WTC11 (cell line): Measurements from ENCODE around the gene NHSL2. TPM values are rescaled to one million over a fixed set of nuclear protein-coding genes. Genes with fewer than 3 reads are reported as not detected.
A peak's percentile ranks its signal among the peaks of the same experiment; 100 is the strongest.

Experiments
- ATAC-seq: fragments of 200-7000 bp; cut with Tn5 transposase; 2 replicates; pipeline ENCODE4 v1.10.0; 2021; ENCODE audit warnings: mild to moderate bottlenecking, moderate library complexity
- CTCF ChIA-PET: fragments of 300-600 bp; sonication (Branson Sonifier 250); formaldehyde crosslinking; loops from one replicate; lab custom pipeline; 2021; ENCODE audit warnings: antibody characterized with exemption; lab: Charles Lee
- POLR2A ChIA-PET: fragments of 350-600 bp; sonication (Branson Sonifier 250); formaldehyde crosslinking; loops from one replicate; lab custom pipeline; 2021; ENCODE audit warnings: antibody characterized with exemption; lab: Charles Lee
- DNase-seq: peaks from one replicate; pipeline ENCODE4 v3.0.0; 2021; ENCODE audit warnings: low spot score
- H3K27ac Mint-ChIP-seq: 2 replicates; pipeline ENCODE4 v1.8.0; 2021; ENCODE audit warnings: mixed read lengths
- H3K27me3 Mint-ChIP-seq: 2 replicates; pipeline ENCODE4 v1.8.0; 2021; ENCODE audit warnings: low read depth, mild to moderate bottlenecking, moderate library complexity, mixed read lengths
- H3K36me3 Mint-ChIP-seq: 2 replicates; pipeline ENCODE4 v1.8.0; 2021; ENCODE audit warnings: mixed read lengths
- H3K4me1 Mint-ChIP-seq: 2 replicates; pipeline ENCODE4 v1.8.0; 2022; ENCODE audit warnings: mixed read lengths
- H3K4me3 Mint-ChIP-seq: 2 replicates; pipeline ENCODE4 v1.8.0; 2021; ENCODE audit warnings: mild to moderate bottlenecking, moderate library complexity, mixed read lengths
- H3K9me3 Mint-ChIP-seq: 2 replicates; pipeline ENCODE4 v1.8.0; 2021; ENCODE audit warnings: mixed read lengths
- AR ChIP-seq: fragments of 250-450 bp; sonication (Bioruptor Pico); IDR thresholded peaks from 2 replicates; pipeline ENCODE4 v1.9.0; 2021; ENCODE audit warnings: mild to moderate bottlenecking
- CBFB ChIP-seq: sonication (generic); formaldehyde crosslinking; IDR thresholded peaks from 2 replicates; pipeline ENCODE4 v1.8.1; 2022; ENCODE audit warnings: mild to moderate bottlenecking, low read depth, missing genetic modification reagents
- E2F4 ChIP-seq: sonication (generic); formaldehyde crosslinking; IDR thresholded peaks from 2 replicates; pipeline ENCODE4 v1.8.1; 2022; ENCODE audit warnings: low read depth, mild to moderate bottlenecking, moderate library complexity, missing genetic modification reagents, borderline replicate concordance
- ETV6 ChIP-seq: sonication (generic); formaldehyde crosslinking; IDR thresholded peaks from 2 replicates; pipeline ENCODE4 v1.8.1; 2022; ENCODE audit warnings: mild to moderate bottlenecking, missing genetic modification reagents
- HMGXB4 ChIP-seq: sonication (generic); formaldehyde crosslinking; IDR thresholded peaks from 2 replicates; pipeline ENCODE4 v1.8.1; 2023; ENCODE audit warnings: mild to moderate bottlenecking, moderate library complexity, missing genetic modification reagents
- IRF1 ChIP-seq: sonication (generic); formaldehyde crosslinking; IDR thresholded peaks from 2 replicates; pipeline ENCODE4 v1.8.0; 2023; ENCODE audit warnings: missing genetic modification reagents
- IRF2 ChIP-seq: sonication (generic); formaldehyde crosslinking; IDR thresholded peaks from 2 replicates; pipeline ENCODE4 v1.8.0; 2022; ENCODE audit warnings: low read depth, missing genetic modification reagents, borderline replicate concordance
- NFATC4 ChIP-seq: fragments of 250-450 bp; sonication (Bioruptor Pico); IDR thresholded peaks from 2 replicates; pipeline ENCODE4 v1.9.0; 2021; ENCODE audit warnings: mild to moderate bottlenecking
- RORB ChIP-seq: fragments of 250-450 bp; sonication (Bioruptor Pico); IDR thresholded peaks from 2 replicates; pipeline ENCODE4 v1.9.0; 2021; ENCODE audit warnings: mild to moderate bottlenecking
- SMAD4 ChIP-seq: sonication (generic); formaldehyde crosslinking; IDR thresholded peaks from 2 replicates; pipeline ENCODE4 v1.8.0; 2022; ENCODE audit warnings: mild to moderate bottlenecking, missing genetic modification reagents
- SOX15 ChIP-seq: fragments of 250-450 bp; sonication (Bioruptor Pico); IDR thresholded peaks from 2 replicates; pipeline ENCODE4 v1.9.0; 2021; ENCODE audit warnings: mild to moderate bottlenecking
- TEAD1 ChIP-seq: sonication (generic); formaldehyde crosslinking; IDR thresholded peaks from 2 replicates; pipeline ENCODE4 v1.8.0; 2022; ENCODE audit warnings: mild to moderate bottlenecking, missing genetic modification reagents
- ZBTB21 ChIP-seq: sonication (generic); formaldehyde crosslinking; IDR thresholded peaks from 2 replicates; pipeline ENCODE4 v1.8.1; 2023; ENCODE audit warnings: mild to moderate bottlenecking, missing genetic modification reagents, borderline replicate concordance
- ZMAT4 ChIP-seq: fragments of 250-450 bp; sonication (Bioruptor Pico); IDR thresholded peaks from 2 replicates; pipeline ENCODE4 v1.9.0; 2021; ENCODE audit warnings: mild to moderate bottlenecking
- ZNF121 ChIP-seq: sonication (generic); formaldehyde crosslinking; IDR thresholded peaks from 2 replicates; pipeline ENCODE4 v1.8.0; 2023; ENCODE audit warnings: missing genetic modification reagents
- ZNF416 ChIP-seq: fragments of 250-450 bp; sonication (Bioruptor Pico); IDR thresholded peaks from 2 replicates; pipeline ENCODE4 v1.9.0; 2021; ENCODE audit warnings: mild to moderate bottlenecking, inconsistent platforms
- ZNF425 ChIP-seq: fragments of 250-450 bp; sonication (Bioruptor Pico); conservative IDR thresholded peaks from 2 replicates; pipeline ENCODE4 v1.9.0; 2021; ENCODE audit warnings: mild to moderate bottlenecking
- ZSCAN18 ChIP-seq: fragments of 250-450 bp; sonication (Bioruptor Pico); IDR thresholded peaks from 2 replicates; pipeline ENCODE4 v2.1.2; 2022; ENCODE audit warnings: mild to moderate bottlenecking, moderate library complexity
- total RNA-seq: library from RNA; stranded (reverse); gene quantifications from 3 replicates; pipeline ENCODE4 v1.2.3, GENCODE V29; 2021

The NHSL2 gene
- total RNA-seq, 1 experiment from 2014 or later: 7.9 TPM

- Mint-ChIP-seq H3K27ac (peak overlapping the region; percentile 83), H3K4me1 (peaks cover 46% of the 10 kb centered on the region), H3K36me3 (no peaks in the 10 kb centered on the region), H3K27me3 (peaks cover 2% of the 10 kb centered on the region; the same call in 1 of the 2 replicates), H3K9me3 (no peaks in the 10 kb centered on the region), H3K4me3 (no peak overlapping the region)
- no peak for DNase-seq
- ChIA-PET CTCF (interaction anchor here (1.0 kb wide), 1 partner anchor 212 kb away, joined by 4 read pairs; the partner anchor contains the start of gene NHSL2), POLR2A (no interaction called here)
- no peak for ATAC-seq
- no peak for TF ChIP-seq IRF1 (CRISPR knock-in tag)
- TF ChIP-seq SOX15 (CRISPR knock-in tag): no peak
- no peak for TF ChIP-seq HMGXB4 (CRISPR knock-in tag)
- no peak for TF ChIP-seq ZNF425 (CRISPR knock-in tag)
- no peak for TF ChIP-seq CBFB (CRISPR knock-in tag)
- TF ChIP-seq E2F4 (CRISPR knock-in tag): no peak
- TF ChIP-seq IRF2 (CRISPR knock-in tag): no peak
- TF ChIP-seq ZNF416: no peak
- TF ChIP-seq SMAD4: no peak
- no peak for TF ChIP-seq RORB (CRISPR knock-in tag)
- no peak for TF ChIP-seq ZSCAN18
- no peak for TF ChIP-seq ZNF121 (CRISPR knock-in tag)
- TF ChIP-seq ZBTB21 (CRISPR knock-in tag): no peak
- TF ChIP-seq ZMAT4 (CRISPR knock-in tag): no peak
- TF ChIP-seq TEAD1 (CRISPR knock-in tag): no peak
- TF ChIP-seq NFATC4 (CRISPR knock-in tag): no peak
- TF ChIP-seq ETV6: no peak
- no peak for TF ChIP-seq AR
Measured at GRCh38 chrX:72122621-72123337, 212.1 kb downstream of the NHSL2 start.
